Right atrium auricular region (tissue), 2 donors: ENCODE measurements around the gene E2F6. TPM values are rescaled to one million over a fixed set of nuclear protein-coding genes. Genes with fewer than 3 reads are reported as not detected.

Experiments used
- DNase-seq: peaks from one replicate; pipeline ENCODE4 v3.0.0-alpha.2; 2019; ENCODE audit warnings: low spot score
- H3K27ac ChIP-seq, 2 donors: fragments of 200-600 bp; sonication (generic); 1 replicate in 1 of 2; 2 replicates in 1 of 2; pipeline ENCODE4 v1.5.1; 2016 to 2019
- H3K27me3 ChIP-seq, 2 donors: fragments of 200-600 bp; sonication (generic); one replicate each; pipeline versions ENCODE4 v1.5.1 to v1.6.0; 2017 to 2019
- H3K36me3 ChIP-seq: fragments of 200-600 bp; sonication (generic); one replicate; pipeline ENCODE4 v1.5.1; 2016
- H3K4me1 ChIP-seq, 2 donors: fragments of 200-600 bp; sonication (generic); one replicate each; pipeline versions ENCODE4 v1.5.1 to v1.6.0; 2017 to 2019
- H3K4me3 ChIP-seq, 2 donors: fragments of 200-600 bp; sonication (generic); 1 replicate in 1 of 2; 2 replicates in 1 of 2; pipeline ENCODE4 v1.5.1; 2017 to 2019; ENCODE audit warnings: mild to moderate bottlenecking in 1 of 2, moderate library complexity in 1 of 2
- H3K9me3 ChIP-seq, 2 donors: fragments of 200-600 bp; sonication (generic); one replicate each; pipeline ENCODE4 v1.5.1; 2019
- CTCF ChIP-seq, 2 donors: fragments of 200-600 bp; sonication (generic); IDR thresholded peaks; one replicate each; pipeline ENCODE4 v1.5.1; 2019; ENCODE audit warnings: antibody characterized with exemption in 2 of 2
- total RNA-seq, 2 donors: library from RNA; depleted of rRNA; stranded (reverse); fragments of >200 nt; gene quantifications; one replicate each; pipeline ENCODE4 v1.1.0, GENCODE V29; 2016

E2F6 gene
- total RNA-seq, 2 donors from 2014 or later, result 19.1 to 20.2 TPM

- Histone ChIP-seq H3K4me3 (peak overlapping the region; percentile 70 to 72), H3K4me1 (peaks cover 0 to 40% of the 10 kb centered on the region in 2 donors), H3K36me3 (peaks cover 11% of the 10 kb centered on the region), H3K9me3 (no peaks in the 10 kb centered on the region), H3K27me3 (no peaks in the 10 kb centered on the region), H3K27ac (peak overlapping the region; percentile 94)
- no peak for TF ChIP-seq CTCF (IDR thresholded peaks at IDR 0.05)
- DNase-seq, result no peak
These were observed 557 bp upstream of the E2F6 start for GRCh38 chr2:11466307-11467128.

GRCh38 chr2:11465110-11465484 lies 864 bp downstream of the E2F6 start:
- H3K36me3 ChIP-seq, result peaks cover 11% of the 10 kb centered on the region
- H3K27ac ChIP-seq, result peak overlapping the region; percentile 94
- H3K9me3 ChIP-seq, result no peaks in the 10 kb centered on the region
- peaks cover 0 to 52% of the 10 kb centered on the region in 2 donors for H3K4me1 ChIP-seq
- no peak for DNase-seq
- peak overlapping the region; percentile 70 to 72 for H3K4me3 ChIP-seq
- no peaks in the 10 kb centered on the region for H3K27me3 ChIP-seq
- no peak for TF ChIP-seq CTCF (IDR thresholded peaks at IDR 0.05)

- DNase-seq, result no peak
- H3K9me3 ChIP-seq, result no peaks in the 10 kb centered on the region
- H3K4me1 ChIP-seq, result peaks cover 0 to 70% of the 10 kb centered on the region in 2 donors
- H3K27me3 ChIP-seq, result no peaks in the 10 kb centered on the region
- no peak overlapping the region for H3K4me3 ChIP-seq
- TF ChIP-seq CTCF (IDR thresholded peaks at IDR 0.05), result no peak
- H3K36me3 ChIP-seq, result peaks cover 18% of the 10 kb centered on the region
- H3K27ac ChIP-seq, result no peak overlapping the region
These were observed 6.1 kb downstream of the E2F6 start for GRCh38 chr2:11459816-11460215.

GRCh38 chr2:11458753-11459152 lies 7.2 kb downstream of the E2F6 start:
- Histone ChIP-seq H3K27ac (peak overlapping the region in 1 of 2 donors; percentile 46), H3K4me1 (peaks cover 0 to 60% of the 10 kb centered on the region in 2 donors), H3K9me3 (no peaks in the 10 kb centered on the region), H3K36me3 (peaks cover 15% of the 10 kb centered on the region), H3K27me3 (no peaks in the 10 kb centered on the region), H3K4me3 (no peak overlapping the region)
- TF ChIP-seq CTCF (IDR thresholded peaks at IDR 0.05), result no peak
- DNase-seq, result peak; percentile 13

GRCh38 chr2:11457935-11458334 lies 8.0 kb downstream of the E2F6 start:
- Histone ChIP-seq H3K4me1 (peaks cover 0 to 51% of the 10 kb centered on the region in 2 donors), H3K27me3 (no peaks in the 10 kb centered on the region), H3K36me3 (peaks cover 13% of the 10 kb centered on the region), H3K4me3 (no peak overlapping the region), H3K27ac (peak overlapping the region in 1 of 2 donors; percentile 46), H3K9me3 (no peaks in the 10 kb centered on the region)
- DNase-seq, result peak; percentile 36
- no peak for TF ChIP-seq CTCF (IDR thresholded peaks at IDR 0.05)
